HEK293 (cell line): ENCODE results near the gene UBTD1.

Source experiments
- ATF2 ChIP-seq: fragments of 450-650 bp; formaldehyde crosslinking; IDR thresholded peaks from 2 replicates; pipeline ENCODE4 v1.5.1; 2016; ENCODE audit warnings: missing biosample characterization, missing genetic modification characterization, low read depth
- MZF1 ChIP-seq: fragments of 450-650 bp; formaldehyde crosslinking; IDR thresholded peaks from 2 replicates; pipeline ENCODE4 v1.5.1; 2017; ENCODE audit warnings: missing biosample characterization, missing genetic modification characterization, borderline replicate concordance
- PATZ1 ChIP-seq: fragments of 450-650 bp; formaldehyde crosslinking; IDR thresholded peaks from 2 replicates; pipeline ENCODE4 v1.5.1; 2016; ENCODE audit warnings: missing biosample characterization, missing genetic modification characterization
- ZBTB8A ChIP-seq: fragments of 450-650 bp; formaldehyde crosslinking; IDR thresholded peaks from 2 replicates; pipeline ENCODE4 v1.5.1; 2016; ENCODE audit warnings: missing biosample characterization, missing genetic modification characterization
- ZFP37 ChIP-seq: fragments of 450-650 bp; formaldehyde crosslinking; IDR thresholded peaks from 2 replicates; pipeline ENCODE4 v1.5.1; 2016; ENCODE audit warnings: missing biosample characterization, missing genetic modification characterization
- ZNF121 ChIP-seq: fragments of 450-650 bp; formaldehyde crosslinking; IDR thresholded peaks from 2 replicates; pipeline ENCODE4 v1.5.1; 2016; ENCODE audit warnings: missing biosample characterization, missing genetic modification characterization
- ZNF175 ChIP-seq: fragments of 450-650 bp; formaldehyde crosslinking; IDR thresholded peaks from 2 replicates; pipeline ENCODE4 v1.5.1; 2016; ENCODE audit warnings: missing biosample characterization, missing genetic modification characterization
- ZNF184 ChIP-seq: fragments of 450-650 bp; IDR thresholded peaks from 2 replicates; pipeline ENCODE4 v1.5.1; 2018; ENCODE audit warnings: missing biosample characterization, mild to moderate bottlenecking, missing genetic modification characterization
- ZNF266 ChIP-seq: fragments of 450-650 bp; formaldehyde crosslinking; IDR thresholded peaks from 2 replicates; pipeline ENCODE4 v1.5.1; 2016; ENCODE audit warnings: missing biosample characterization, missing genetic modification characterization, low read depth
- ZNF274 ChIP-seq, 2 experiments: fragments of 200-500 bp in 1 of 2; fragments of 450-650 bp in 1 of 2; sonication (Bioruptor generic) in 1 of 2; formaldehyde crosslinking in 1 of 2; IDR thresholded peaks; 2 replicates each; pipeline versions ENCODE4 v1.5.1 to v1.6.1; 2014 to 2016; ENCODE audit warnings: borderline replicate concordance in 1 of 2, inconsistent platforms in 1 of 2, low read length in 1 of 2, missing biosample characterization in 1 of 2, missing genetic modification characterization in 1 of 2
- TF ChIP-seq, protein P1 (sequence below): fragments of 450-650 bp; formaldehyde crosslinking; IDR thresholded peaks from 2 replicates; pipeline ENCODE4 v1.5.1; 2016; ENCODE audit warnings: missing biosample characterization, missing genetic modification characterization
- TF ChIP-seq, protein P2 (sequence below): fragments of 450-650 bp; formaldehyde crosslinking; IDR thresholded peaks from 2 replicates; pipeline ENCODE4 v1.5.1; 2016; ENCODE audit warnings: missing biosample characterization, missing genetic modification characterization

GRCh38 chr10:97515271-97515978 lies 16.7 kb downstream of the UBTD1 start:
- TF ChIP-seq MZF1 (no peak), ATF2 (tag by site-specific recombination) (no peak), PATZ1 (tag by site-specific recombination) (no peak), ZFP37 (tag by site-specific recombination) (no peak), ZNF175 (tag by site-specific recombination) (no peak), ZBTB8A (tag by site-specific recombination) (no peak), ZNF121 (no peak), ZNF274 (IDR thresholded peaks at IDR 0.05; ENCODE audit: low read length) (no peak), ZNF274 (tag by site-specific recombination; IDR thresholded peaks at IDR 0.05; ENCODE audit: borderline replicate concordance) (no peak), ZNF266 (tag by site-specific recombination) (no peak), ZNF184 (no peak)
- TF ChIP-seq, protein P1, sequence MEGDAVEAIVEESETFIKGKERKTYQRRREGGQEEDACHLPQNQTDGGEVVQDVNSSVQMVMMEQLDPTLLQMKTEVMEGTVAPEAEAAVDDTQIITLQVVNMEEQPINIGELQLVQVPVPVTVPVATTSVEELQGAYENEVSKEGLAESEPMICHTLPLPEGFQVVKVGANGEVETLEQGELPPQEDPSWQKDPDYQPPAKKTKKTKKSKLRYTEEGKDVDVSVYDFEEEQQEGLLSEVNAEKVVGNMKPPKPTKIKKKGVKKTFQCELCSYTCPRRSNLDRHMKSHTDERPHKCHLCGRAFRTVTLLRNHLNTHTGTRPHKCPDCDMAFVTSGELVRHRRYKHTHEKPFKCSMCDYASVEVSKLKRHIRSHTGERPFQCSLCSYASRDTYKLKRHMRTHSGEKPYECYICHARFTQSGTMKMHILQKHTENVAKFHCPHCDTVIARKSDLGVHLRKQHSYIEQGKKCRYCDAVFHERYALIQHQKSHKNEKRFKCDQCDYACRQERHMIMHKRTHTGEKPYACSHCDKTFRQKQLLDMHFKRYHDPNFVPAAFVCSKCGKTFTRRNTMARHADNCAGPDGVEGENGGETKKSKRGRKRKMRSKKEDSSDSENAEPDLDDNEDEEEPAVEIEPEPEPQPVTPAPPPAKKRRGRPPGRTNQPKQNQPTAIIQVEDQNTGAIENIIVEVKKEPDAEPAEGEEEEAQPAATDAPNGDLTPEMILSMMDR (tag by site-specific recombination) = no peak
- TF ChIP-seq, protein P2, sequence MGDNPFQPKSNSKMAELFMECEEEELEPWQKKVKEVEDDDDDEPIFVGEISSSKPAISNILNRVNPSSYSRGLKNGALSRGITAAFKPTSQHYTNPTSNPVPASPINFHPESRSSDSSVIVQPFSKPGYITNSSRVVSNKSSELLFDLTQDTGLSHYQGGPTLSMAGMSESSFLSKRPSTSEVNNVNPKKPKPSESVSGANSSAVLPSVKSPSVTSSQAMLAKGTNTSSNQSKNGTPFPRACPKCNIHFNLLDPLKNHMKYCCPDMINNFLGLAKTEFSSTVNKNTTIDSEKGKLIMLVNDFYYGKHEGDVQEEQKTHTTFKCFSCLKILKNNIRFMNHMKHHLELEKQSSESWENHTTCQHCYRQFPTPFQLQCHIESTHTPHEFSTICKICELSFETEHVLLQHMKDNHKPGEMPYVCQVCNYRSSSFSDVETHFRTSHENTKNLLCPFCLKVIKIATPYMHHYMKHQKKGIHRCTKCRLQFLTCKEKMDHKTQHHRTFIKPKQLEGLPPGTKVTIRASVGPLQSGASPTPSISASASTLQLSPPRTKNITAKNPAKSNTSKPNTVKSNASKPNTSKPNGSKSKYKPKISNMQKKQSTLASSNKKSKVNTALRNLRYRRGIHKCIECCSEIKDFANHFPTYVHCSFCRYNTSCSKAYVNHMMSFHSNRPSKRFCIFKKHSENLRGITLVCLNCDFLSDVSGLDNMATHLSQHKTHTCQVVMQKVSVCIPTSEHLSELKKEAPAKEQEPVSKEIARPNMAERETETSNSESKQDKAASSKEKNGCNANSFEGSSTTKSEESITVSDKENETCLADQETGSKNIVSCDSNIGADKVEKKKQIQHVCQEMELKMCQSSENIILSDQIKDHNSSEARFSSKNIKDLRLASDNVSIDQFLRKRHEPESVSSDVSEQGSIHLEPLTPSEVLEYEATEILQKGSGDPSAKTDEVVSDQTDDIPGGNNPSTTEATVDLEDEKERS = no peak
